Measurements from ENCODE around the gene SHISA9. TPM values are rescaled to one million over a fixed set of nuclear protein-coding genes. Genes with fewer than 3 reads are reported as not detected.

Gene SHISA9
- total and polyA plus RNA-seq, 2 donors = 0.05 to 0.07 TPM

GRCh38 chr16:13013043-13013442 is 111.6 kb downstream of the SHISA9 start:
- no peak for DNase-seq (ENCODE audit: low read depth in 6 of 9, low spot score in 9 of 9)
- Histone ChIP-seq H3K4me1 (ENCODE audit: control insufficient read depth in 2 of 2, insufficient read depth in 2 of 2, low read length in 2 of 2) (no peaks in the 10 kb centered on the region), H3K36me3 (ENCODE audit: control insufficient read depth in 2 of 2, insufficient read depth in 2 of 2, low read length in 1 of 2) (no peaks in the 10 kb centered on the region), H3K27ac (ENCODE audit: low read depth in 1 of 2, low read length in 1 of 2) (no peak overlapping the region), H3K27me3 (ENCODE audit: control insufficient read depth in 2 of 2, insufficient read depth in 1 of 2, low read length in 1 of 2) (no peaks in the 10 kb centered on the region), H3K4me3 (ENCODE audit: low read length in 2 of 2) (no peak overlapping the region), H3K9me3 (ENCODE audit: control insufficient read depth in 2 of 2, insufficient read depth in 1 of 2, low read length in 1 of 2) (no peaks in the 10 kb centered on the region)
- WGBS = 52% methylated on average over 6 of the region's 6 CpGs

GRCh38 chr16:13014476-13014875 is 113.1 kb downstream of the SHISA9 start:
- no peak for DNase-seq (ENCODE audit: low read depth in 6 of 9, low spot score in 9 of 9)
- Histone ChIP-seq H3K27me3 (ENCODE audit: control insufficient read depth in 2 of 2, insufficient read depth in 1 of 2, low read length in 1 of 2) (no peaks in the 10 kb centered on the region), H3K36me3 (ENCODE audit: control insufficient read depth in 2 of 2, insufficient read depth in 2 of 2, low read length in 1 of 2) (no peaks in the 10 kb centered on the region), H3K9me3 (ENCODE audit: control insufficient read depth in 2 of 2, insufficient read depth in 1 of 2, low read length in 1 of 2) (no peaks in the 10 kb centered on the region), H3K27ac (ENCODE audit: low read depth in 1 of 2, low read length in 1 of 2) (no peak overlapping the region), H3K4me3 (ENCODE audit: low read length in 2 of 2) (no peak overlapping the region), H3K4me1 (ENCODE audit: control insufficient read depth in 2 of 2, insufficient read depth in 2 of 2, low read length in 2 of 2) (no peaks in the 10 kb centered on the region)
- 6% methylated on average over 2 of the region's 2 CpGs for WGBS

- DNase-seq (ENCODE audit: low read depth in 6 of 9, low spot score in 9 of 9) = no peak
- Histone ChIP-seq H3K27ac (ENCODE audit: low read depth in 1 of 2, low read length in 1 of 2) (no peak overlapping the region), H3K36me3 (ENCODE audit: control insufficient read depth in 2 of 2, insufficient read depth in 2 of 2, low read length in 1 of 2) (no peaks in the 10 kb centered on the region), H3K9me3 (ENCODE audit: control insufficient read depth in 2 of 2, insufficient read depth in 1 of 2, low read length in 1 of 2) (no peaks in the 10 kb centered on the region), H3K4me3 (ENCODE audit: low read length in 2 of 2) (no peak overlapping the region), H3K4me1 (ENCODE audit: control insufficient read depth in 2 of 2, insufficient read depth in 2 of 2, low read length in 2 of 2) (no peaks in the 10 kb centered on the region), H3K27me3 (ENCODE audit: control insufficient read depth in 2 of 2, insufficient read depth in 1 of 2, low read length in 1 of 2) (no peaks in the 10 kb centered on the region)
- WGBS = 70% methylated on average over 5 of the region's 5 CpGs
Observed at GRCh38 chr16:13018026-13018425, 116.6 kb downstream of the SHISA9 start.

- WGBS = 90% methylated on average over 7 of the region's 7 CpGs
- Histone ChIP-seq H3K9me3 (ENCODE audit: control insufficient read depth in 2 of 2, insufficient read depth in 1 of 2, low read length in 1 of 2) (no peaks in the 10 kb centered on the region), H3K27me3 (ENCODE audit: control insufficient read depth in 2 of 2, insufficient read depth in 1 of 2, low read length in 1 of 2) (no peaks in the 10 kb centered on the region), H3K4me3 (ENCODE audit: low read length in 2 of 2) (no peak overlapping the region), H3K4me1 (ENCODE audit: control insufficient read depth in 2 of 2, insufficient read depth in 2 of 2, low read length in 2 of 2) (no peaks in the 10 kb centered on the region), H3K27ac (ENCODE audit: low read depth in 1 of 2, low read length in 1 of 2) (no peak overlapping the region), H3K36me3 (ENCODE audit: control insufficient read depth in 2 of 2, insufficient read depth in 2 of 2, low read length in 1 of 2) (no peaks in the 10 kb centered on the region)
- DNase-seq (ENCODE audit: low read depth in 6 of 9, low spot score in 9 of 9) = no peak
Observed at GRCh38 chr16:13021996-13022395, 120.6 kb downstream of the SHISA9 start.

GRCh38 chr16:13029786-13030185 is 128.4 kb downstream of the SHISA9 start:
- no peak overlapping the region for H3K4me3 ChIP-seq (ENCODE audit: low read length in 2 of 2)
- H3K36me3 ChIP-seq (ENCODE audit: control insufficient read depth in 2 of 2, insufficient read depth in 2 of 2, low read length in 1 of 2) = no peaks in the 10 kb centered on the region
- 72% methylated on average over 5 of the region's 5 CpGs for WGBS
- H3K9me3 ChIP-seq (ENCODE audit: control insufficient read depth in 2 of 2, insufficient read depth in 1 of 2, low read length in 1 of 2) = no peaks in the 10 kb centered on the region
- H3K27ac ChIP-seq (ENCODE audit: low read depth in 1 of 2, low read length in 1 of 2) = no peak overlapping the region
- no peaks in the 10 kb centered on the region for H3K27me3 ChIP-seq (ENCODE audit: control insufficient read depth in 2 of 2, insufficient read depth in 1 of 2, low read length in 1 of 2)
- no peaks in the 10 kb centered on the region for H3K4me1 ChIP-seq (ENCODE audit: control insufficient read depth in 2 of 2, insufficient read depth in 2 of 2, low read length in 2 of 2)
- no peak for DNase-seq (ENCODE audit: low read depth in 6 of 9, low spot score in 9 of 9)

- 59% methylated on average over 6 of the region's 6 CpGs for WGBS
- H3K27me3 ChIP-seq (ENCODE audit: control insufficient read depth in 2 of 2, insufficient read depth in 1 of 2, low read length in 1 of 2) = no peaks in the 10 kb centered on the region
Observed at GRCh38 chr16:13030769-13031168, 129.4 kb downstream of the SHISA9 start.

GRCh38 chr16:13032911-13033310 is 131.5 kb downstream of the SHISA9 start:
- DNase-seq (ENCODE audit: low read depth in 6 of 9, low spot score in 9 of 9) = no peak
- 93% methylated on average over 5 of the region's 5 CpGs for WGBS
- H3K9me3 ChIP-seq (ENCODE audit: control insufficient read depth in 2 of 2, insufficient read depth in 1 of 2, low read length in 1 of 2) = no peaks in the 10 kb centered on the region
- no peak overlapping the region for H3K4me3 ChIP-seq (ENCODE audit: low read length in 2 of 2)
- H3K27ac ChIP-seq (ENCODE audit: low read depth in 1 of 2, low read length in 1 of 2) = no peak overlapping the region
- no peaks in the 10 kb centered on the region for H3K4me1 ChIP-seq (ENCODE audit: control insufficient read depth in 2 of 2, insufficient read depth in 2 of 2, low read length in 2 of 2)
- no peaks in the 10 kb centered on the region for H3K27me3 ChIP-seq (ENCODE audit: control insufficient read depth in 2 of 2, insufficient read depth in 1 of 2, low read length in 1 of 2)
- H3K36me3 ChIP-seq (ENCODE audit: control insufficient read depth in 2 of 2, insufficient read depth in 2 of 2, low read length in 1 of 2) = no peaks in the 10 kb centered on the region

More at GRCh38 chr16:13030769-13031168, 129.4 kb downstream of the SHISA9 start:
- DNase-seq (ENCODE audit: low read depth in 6 of 9, low spot score in 9 of 9) = no peak
- no peak overlapping the region for H3K27ac ChIP-seq (ENCODE audit: low read depth in 1 of 2, low read length in 1 of 2)
- H3K4me3 ChIP-seq (ENCODE audit: low read length in 2 of 2) = no peak overlapping the region
- H3K36me3 ChIP-seq (ENCODE audit: control insufficient read depth in 2 of 2, insufficient read depth in 2 of 2, low read length in 1 of 2) = no peaks in the 10 kb centered on the region
- no peaks in the 10 kb centered on the region for H3K4me1 ChIP-seq (ENCODE audit: control insufficient read depth in 2 of 2, insufficient read depth in 2 of 2, low read length in 2 of 2)
- H3K9me3 ChIP-seq (ENCODE audit: control insufficient read depth in 2 of 2, insufficient read depth in 1 of 2, low read length in 1 of 2) = no peaks in the 10 kb centered on the region

GRCh38 chr16:13036600-13036999 is 135.2 kb downstream of the SHISA9 start:
- 16% methylated on average over 4 of the region's 4 CpGs for WGBS
- H3K27ac ChIP-seq (ENCODE audit: low read depth in 1 of 2, low read length in 1 of 2) = no peak overlapping the region
- no peaks in the 10 kb centered on the region for H3K9me3 ChIP-seq (ENCODE audit: control insufficient read depth in 2 of 2, insufficient read depth in 1 of 2, low read length in 1 of 2)
- no peaks in the 10 kb centered on the region for H3K4me1 ChIP-seq (ENCODE audit: control insufficient read depth in 2 of 2, insufficient read depth in 2 of 2, low read length in 2 of 2)
- no peak overlapping the region for H3K4me3 ChIP-seq (ENCODE audit: low read length in 2 of 2)
- peak in 8 of 9 donors; percentile 3 to 55 (median 20) for DNase-seq (ENCODE audit: low read depth in 6 of 9, low spot score in 9 of 9)
- no peaks in the 10 kb centered on the region for H3K36me3 ChIP-seq (ENCODE audit: control insufficient read depth in 2 of 2, insufficient read depth in 2 of 2, low read length in 1 of 2)
- H3K27me3 ChIP-seq (ENCODE audit: control insufficient read depth in 2 of 2, insufficient read depth in 1 of 2, low read length in 1 of 2) = no peaks in the 10 kb centered on the region

- WGBS = 61% methylated on average over 3 of the region's 3 CpGs
- Histone ChIP-seq H3K36me3 (ENCODE audit: control insufficient read depth in 2 of 2, insufficient read depth in 2 of 2, low read length in 1 of 2) (no peaks in the 10 kb centered on the region), H3K4me1 (ENCODE audit: control insufficient read depth in 2 of 2, insufficient read depth in 2 of 2, low read length in 2 of 2) (no peaks in the 10 kb centered on the region), H3K9me3 (ENCODE audit: control insufficient read depth in 2 of 2, insufficient read depth in 1 of 2, low read length in 1 of 2) (no peaks in the 10 kb centered on the region), H3K4me3 (ENCODE audit: low read length in 2 of 2) (no peak overlapping the region), H3K27ac (ENCODE audit: low read depth in 1 of 2, low read length in 1 of 2) (no peak overlapping the region), H3K27me3 (ENCODE audit: control insufficient read depth in 2 of 2, insufficient read depth in 1 of 2, low read length in 1 of 2) (no peaks in the 10 kb centered on the region)
- DNase-seq (ENCODE audit: low read depth in 6 of 9, low spot score in 9 of 9) = no peak
Observed at GRCh38 chr16:13038591-13038990, 137.2 kb downstream of the SHISA9 start.

GRCh38 chr16:13039526-13039925 is 138.1 kb downstream of the SHISA9 start:
- Histone ChIP-seq H3K36me3 (ENCODE audit: control insufficient read depth in 2 of 2, insufficient read depth in 2 of 2, low read length in 1 of 2) (no peaks in the 10 kb centered on the region), H3K27ac (ENCODE audit: low read depth in 1 of 2, low read length in 1 of 2) (no peak overlapping the region), H3K9me3 (ENCODE audit: control insufficient read depth in 2 of 2, insufficient read depth in 1 of 2, low read length in 1 of 2) (no peaks in the 10 kb centered on the region), H3K4me3 (ENCODE audit: low read length in 2 of 2) (no peak overlapping the region), H3K4me1 (ENCODE audit: control insufficient read depth in 2 of 2, insufficient read depth in 2 of 2, low read length in 2 of 2) (no peaks in the 10 kb centered on the region), H3K27me3 (ENCODE audit: control insufficient read depth in 2 of 2, insufficient read depth in 1 of 2, low read length in 1 of 2) (no peaks in the 10 kb centered on the region)
- DNase-seq (ENCODE audit: low read depth in 6 of 9, low spot score in 9 of 9) = no peak
- 38% methylated on average over 2 of the region's 2 CpGs for WGBS

Measured in thymus (tissue), 11 donors.